ENCODE measurements around the gene CASTOR1. TPM values are rescaled to one million over a fixed set of nuclear protein-coding genes. Genes with fewer than 3 reads are reported as not detected.

Gene CASTOR1
- total RNA-seq, 1 donor from 2014 or later = 15.9 TPM

- Histone ChIP-seq H3K4me1 (peaks cover 10% of the 10 kb centered on the region), H3K27ac (no peak overlapping the region)
- intact Hi-C loops (cut with DNase I) = no loop called here
Measured at GRCh38 chr22:30240541-30241417, 48.5 kb downstream of the CASTOR1 start.

GRCh38 chr22:30239488-30240405, 49.6 kb downstream of the CASTOR1 start:
- intact Hi-C loops (cut with DNase I) = no loop called here
- no peak for DNase-seq
- Histone ChIP-seq H3K9me3 (no peaks in the 10 kb centered on the region), H3K4me3 (no peak overlapping the region), H3K4me1 (peaks cover 17% of the 10 kb centered on the region), H3K27ac (no peak overlapping the region), H3K27me3 (no peaks in the 10 kb centered on the region), H3K36me3 (no peaks in the 10 kb centered on the region)
- no peak for TF ChIP-seq CTCF (IDR thresholded peaks at IDR 0.05)
- no peak for ATAC-seq

More at GRCh38 chr22:30240541-30241417, 48.5 kb downstream of the CASTOR1 start:
- Histone ChIP-seq H3K4me3 (no peak overlapping the region), H3K9me3 (no peaks in the 10 kb centered on the region), H3K36me3 (no peaks in the 10 kb centered on the region), H3K27me3 (peaks cover 1% of the 10 kb centered on the region)
- DNase-seq (no peak), ATAC-seq (no peak)
- no peak for TF ChIP-seq CTCF (IDR thresholded peaks at IDR 0.05)

GRCh38 chr22:30238661-30239487, 50.4 kb downstream of the CASTOR1 start:
- intact Hi-C loops (cut with DNase I) = no loop called here
- peaks cover 18% of the 10 kb centered on the region for H3K4me1 ChIP-seq
- H3K27ac ChIP-seq = no peak overlapping the region
- TF ChIP-seq CTCF (IDR thresholded peaks at IDR 0.05) = no peak
- no peaks in the 10 kb centered on the region for H3K36me3 ChIP-seq
- no peaks in the 10 kb centered on the region for H3K27me3 ChIP-seq
- H3K9me3 ChIP-seq = no peaks in the 10 kb centered on the region
- H3K4me3 ChIP-seq = no peak overlapping the region
- peak; percentile 56 for ATAC-seq
- DNase-seq = no peak

DNA sequence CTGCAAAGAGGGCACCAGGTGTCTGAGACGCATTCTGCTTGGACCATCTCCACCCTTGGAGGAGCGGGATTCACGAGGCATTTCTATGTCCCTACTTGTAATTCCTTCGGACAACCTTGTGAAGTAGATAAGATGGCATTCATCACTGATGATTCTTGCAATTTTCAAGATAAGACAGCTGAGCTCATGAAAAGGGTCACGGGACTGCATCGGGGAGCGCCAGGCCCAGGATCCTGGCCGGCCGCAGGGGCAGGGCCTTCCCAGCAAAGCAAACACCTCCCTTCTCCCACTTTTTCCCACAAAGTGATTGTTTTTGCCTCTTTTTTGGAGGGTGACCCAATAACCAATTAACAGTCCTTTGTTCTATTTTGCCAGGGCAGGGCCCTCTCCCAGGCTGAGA, 51.2 kb downstream of the CASTOR1 start:
- no peaks in the 10 kb centered on the region for H3K9me3 ChIP-seq
- no peak for DNase-seq
- intact Hi-C loops (cut with DNase I) = no loop called here
- no peak for ATAC-seq
- no peak overlapping the region for H3K27ac ChIP-seq
- H3K27me3 ChIP-seq = no peaks in the 10 kb centered on the region
- H3K4me1 ChIP-seq = peaks cover 18% of the 10 kb centered on the region
- no peak overlapping the region for H3K4me3 ChIP-seq
- no peak for TF ChIP-seq CTCF (IDR thresholded peaks at IDR 0.05)
- no peaks in the 10 kb centered on the region for H3K36me3 ChIP-seq

DNA sequence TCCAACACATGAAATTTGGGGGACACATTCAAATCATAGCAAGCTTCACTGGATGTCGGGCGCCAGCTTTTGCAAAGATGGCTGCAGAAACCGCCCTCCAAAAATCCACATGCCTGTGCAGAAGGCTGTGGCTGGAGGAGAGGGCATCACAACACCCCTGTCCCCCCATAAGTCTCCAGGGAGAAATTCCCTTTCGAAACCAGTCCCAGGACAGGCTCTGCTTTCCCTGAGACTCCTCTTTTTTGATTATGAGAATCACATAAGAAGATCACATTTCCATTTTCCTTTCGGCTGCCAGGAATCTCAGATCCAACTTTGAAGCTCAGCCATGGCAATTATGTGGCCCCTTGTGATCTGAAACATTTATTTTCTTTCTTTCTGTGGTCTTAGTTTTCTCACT, 52.4 kb downstream of the CASTOR1 start:
- H3K27me3 ChIP-seq = no peaks in the 10 kb centered on the region
- no peak for ATAC-seq
- no peak overlapping the region for H3K27ac ChIP-seq
- no peak for TF ChIP-seq CTCF (IDR thresholded peaks at IDR 0.05)
- no peaks in the 10 kb centered on the region for H3K36me3 ChIP-seq
- H3K4me3 ChIP-seq = no peak overlapping the region
- H3K9me3 ChIP-seq = no peaks in the 10 kb centered on the region
- H3K4me1 ChIP-seq = peaks cover 18% of the 10 kb centered on the region
- no peak for DNase-seq
- intact Hi-C loops (cut with DNase I) = no loop called here
